HG03558 (cell line): ENCODE results near the gene TIMM22.
"Not testable (repeated sequence)": the region's sequence is repeated elsewhere in the genome, so short reads cannot be mapped to it uniquely, and the experiment has no call there.

Experiments used
- ATAC-seq: cut with Tn5 transposase; IDR thresholded peaks from one replicate; pipeline ENCODE4 v1.9.1; 2021; ENCODE audit warnings: moderate number of reproducible peaks; ENCODE audit not compliant: unreplicated experiment; ENCODE audit errors: extremely low read depth

Gene TIMM22

DNA sequence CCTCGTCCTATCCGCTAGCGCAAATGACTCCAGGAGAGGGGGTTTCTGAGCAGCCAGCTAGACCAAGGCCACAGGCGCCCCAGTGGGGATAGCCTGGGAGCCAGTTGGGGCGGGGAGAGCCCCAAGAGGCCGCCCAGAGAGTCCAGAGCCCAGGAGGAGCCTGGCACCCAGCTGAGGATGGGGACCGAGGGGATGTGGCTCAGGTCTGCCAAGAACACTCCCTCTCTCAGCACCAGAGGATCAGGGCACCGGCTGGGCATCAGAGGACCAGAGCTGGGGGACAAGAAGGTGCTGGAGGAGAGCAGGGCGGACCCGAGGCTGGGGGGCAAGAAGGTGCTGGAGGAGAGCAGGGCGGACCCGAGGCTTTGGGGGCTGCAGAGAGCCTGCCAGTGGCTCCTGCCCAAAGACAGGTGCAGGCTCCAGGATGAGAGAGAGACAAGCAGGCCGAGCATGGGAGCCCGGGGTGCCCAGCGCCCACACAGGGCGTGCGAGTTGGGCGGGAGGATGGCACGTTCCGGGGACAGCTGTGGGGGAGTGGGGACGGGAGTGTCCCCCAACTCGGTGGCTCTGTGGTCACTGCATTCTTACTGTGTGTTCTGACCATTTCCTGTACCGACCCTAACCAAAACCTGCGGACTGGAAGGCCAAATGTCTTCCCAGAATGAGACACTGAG lies 39.4 kb downstream of the TIMM22 start:
- ATAC-seq = no peak

DNA sequence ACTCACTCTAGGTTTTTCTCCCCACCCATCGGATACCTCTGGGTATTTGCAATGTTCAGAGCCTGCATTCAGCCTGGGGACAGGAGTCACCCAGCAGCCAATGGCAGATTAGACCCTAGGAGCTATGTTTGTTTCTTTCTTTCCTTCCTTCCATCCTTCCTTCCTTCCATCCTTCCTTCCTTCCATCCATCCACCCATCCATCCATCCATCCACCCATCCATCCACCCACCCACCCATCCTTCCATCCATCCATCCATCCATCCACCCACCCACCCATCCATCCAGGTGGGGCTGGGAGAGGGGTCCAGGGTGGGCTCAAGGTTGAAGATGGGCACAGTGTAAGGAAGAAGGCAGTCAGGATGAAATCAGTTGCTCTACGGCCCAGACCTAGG lies 39.9 kb downstream of the TIMM22 start:
- ATAC-seq = no peak

DNA sequence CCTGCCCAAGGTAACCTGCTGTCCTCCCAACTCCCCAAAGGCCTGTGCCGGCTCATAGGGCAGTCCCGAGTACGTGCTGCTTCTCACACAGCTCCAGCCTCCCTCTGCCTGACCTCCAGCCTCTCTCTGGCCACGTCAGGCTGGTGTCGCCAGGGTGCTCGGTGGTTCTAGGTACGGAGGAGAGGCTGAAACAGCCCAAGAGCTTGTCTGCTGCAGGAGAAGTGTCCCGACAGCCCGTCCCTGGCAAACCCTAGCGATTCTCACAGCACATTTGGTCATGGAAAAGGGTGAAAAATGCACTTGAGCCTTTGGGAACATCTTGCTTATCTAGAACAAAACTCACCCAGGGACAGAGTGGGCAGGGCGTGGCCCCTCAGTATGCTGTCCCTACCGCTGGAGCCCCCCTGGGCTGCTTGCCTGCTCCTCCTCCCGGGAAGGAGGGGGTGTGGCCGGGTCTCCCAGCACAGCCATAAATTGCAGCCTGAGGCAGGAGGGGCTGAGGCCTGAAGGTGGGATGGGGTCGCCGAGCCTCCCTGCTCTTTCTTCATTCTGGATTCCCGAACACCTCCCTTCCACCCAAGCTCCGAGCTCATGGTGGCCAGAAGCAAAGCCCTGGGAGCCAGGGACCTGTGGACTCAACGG lies 40.4 kb downstream of the TIMM22 start:
- ATAC-seq = no peak

DNA sequence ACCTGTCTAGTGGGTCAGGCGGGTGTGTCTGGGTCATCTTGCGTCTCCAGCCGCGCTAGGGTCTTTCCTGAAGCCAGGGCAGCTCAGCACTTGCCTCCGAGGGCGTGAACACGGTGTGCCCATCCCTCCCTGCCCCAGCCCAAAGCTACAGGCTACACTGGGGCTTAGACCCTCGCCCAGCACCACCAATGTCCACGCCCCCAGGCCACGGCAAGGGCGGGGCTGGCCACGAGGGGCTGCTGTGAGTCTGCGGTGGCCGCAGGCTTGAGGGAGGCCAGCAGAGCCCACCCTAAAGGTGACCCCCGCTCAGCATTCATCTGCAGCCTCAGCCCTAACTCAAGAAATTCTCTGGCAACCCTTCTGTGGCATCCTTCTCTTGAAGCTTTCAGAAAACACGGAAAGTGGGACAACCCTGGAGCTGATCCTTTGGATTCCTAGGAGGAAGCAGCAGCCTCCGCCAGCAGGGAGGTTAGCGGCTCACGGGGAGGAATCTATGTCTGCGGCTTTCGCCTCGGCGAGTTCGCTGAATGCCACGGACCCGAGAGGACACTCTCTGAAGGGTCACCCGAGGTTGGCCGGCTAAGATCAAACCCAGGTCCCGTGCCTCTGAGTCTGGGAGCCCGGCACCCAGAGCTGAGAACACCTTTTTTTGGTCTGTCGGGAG lies 41.7 kb downstream of the TIMM22 start:
- ATAC-seq = no peak

DNA sequence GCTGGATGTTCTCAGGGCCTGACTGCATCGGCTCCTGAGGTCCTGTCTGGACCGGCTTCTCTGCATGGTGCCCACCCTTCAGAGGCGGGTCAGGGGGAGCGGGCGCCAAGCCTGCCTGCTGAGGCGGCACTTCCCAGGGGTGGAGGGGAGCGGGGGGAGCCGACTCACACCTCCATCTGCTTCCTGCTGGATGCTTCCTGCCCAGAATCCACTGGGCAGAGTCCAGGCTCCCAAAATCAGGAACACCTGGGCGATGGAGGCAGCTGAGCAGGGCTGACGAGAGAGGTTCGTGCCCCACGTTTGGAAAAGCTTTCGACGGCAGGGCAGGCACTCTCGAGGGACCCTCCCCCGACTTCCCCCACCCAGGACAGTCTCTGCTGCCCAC lies 42.2 kb downstream of the TIMM22 start:
- ATAC-seq = no peak

DNA sequence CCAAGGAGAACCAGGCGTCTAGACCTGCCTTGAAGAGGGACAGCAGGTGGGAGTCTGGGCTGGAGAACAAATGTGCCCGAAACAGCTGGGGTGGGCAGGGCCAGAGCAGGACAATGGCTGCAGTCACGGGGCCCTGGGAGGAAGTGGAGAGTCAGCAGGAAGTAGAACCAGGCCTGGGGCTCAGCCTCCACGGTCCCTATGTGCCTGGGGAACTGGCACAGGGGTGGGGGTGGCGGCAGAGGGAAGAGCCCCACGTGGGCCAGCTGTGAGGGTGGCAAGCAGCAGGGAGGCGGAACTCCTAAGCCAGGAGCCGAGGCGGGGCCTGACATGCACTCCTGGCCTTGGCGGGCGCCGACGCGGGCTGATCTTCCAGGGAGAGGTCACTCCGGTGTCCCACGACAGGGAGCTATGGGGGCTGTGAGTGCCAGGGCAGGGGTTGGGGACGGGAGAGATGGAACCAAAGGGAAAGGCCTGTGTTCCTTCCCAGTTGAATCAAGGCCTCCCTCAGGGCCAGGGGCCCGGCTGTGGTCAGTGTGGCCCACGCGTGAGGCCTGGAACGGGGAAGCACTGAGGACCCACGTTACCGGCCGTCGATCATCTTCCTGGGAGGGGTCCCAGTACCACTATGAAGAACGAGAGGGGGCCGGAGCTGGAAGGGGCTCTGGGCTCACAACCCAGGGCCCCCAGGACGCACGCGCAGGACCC lies 42.7 kb downstream of the TIMM22 start:
- ATAC-seq = no peak

DNA sequence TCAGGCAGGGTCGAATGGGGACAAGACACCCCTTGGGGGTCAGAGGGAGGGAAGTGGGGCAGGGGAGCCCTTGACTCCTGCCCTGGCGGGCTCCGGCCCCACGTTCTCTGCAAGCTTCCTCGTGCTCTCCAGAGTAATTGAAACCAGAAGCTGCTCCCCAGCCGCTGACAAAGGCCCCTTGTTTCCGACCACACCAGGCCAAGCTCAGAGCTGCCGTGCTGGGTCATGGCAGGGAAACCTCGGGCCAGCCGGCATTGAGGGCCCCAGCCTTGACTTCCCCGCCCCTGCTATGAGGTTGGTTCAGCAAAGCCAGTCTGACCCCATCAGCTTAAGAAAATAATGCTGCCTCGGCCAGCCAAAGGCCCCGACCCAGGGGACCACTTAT lies 43.3 kb downstream of the TIMM22 start:
- no peak for ATAC-seq

DNA sequence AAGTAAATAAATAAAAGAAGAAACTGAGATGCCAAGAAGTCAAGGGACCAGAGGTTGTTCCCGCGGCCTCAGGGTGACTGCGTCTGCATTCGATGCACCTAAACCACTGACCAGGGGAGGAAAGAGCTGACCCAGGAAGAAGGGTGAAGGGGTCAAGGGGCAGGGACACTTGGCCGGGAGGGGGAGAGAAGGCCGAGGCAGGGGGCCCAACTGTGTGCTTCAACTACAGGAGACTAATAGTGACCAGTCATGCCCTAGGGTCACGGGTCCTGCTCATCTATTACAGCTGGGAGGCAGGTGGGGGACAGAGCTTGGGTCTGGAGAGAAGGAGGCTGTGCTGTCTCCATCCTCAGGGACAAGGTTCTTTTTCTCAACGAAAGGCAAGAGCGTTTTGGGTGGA lies 44.8 kb downstream of the TIMM22 start:
- ATAC-seq = no peak

DNA sequence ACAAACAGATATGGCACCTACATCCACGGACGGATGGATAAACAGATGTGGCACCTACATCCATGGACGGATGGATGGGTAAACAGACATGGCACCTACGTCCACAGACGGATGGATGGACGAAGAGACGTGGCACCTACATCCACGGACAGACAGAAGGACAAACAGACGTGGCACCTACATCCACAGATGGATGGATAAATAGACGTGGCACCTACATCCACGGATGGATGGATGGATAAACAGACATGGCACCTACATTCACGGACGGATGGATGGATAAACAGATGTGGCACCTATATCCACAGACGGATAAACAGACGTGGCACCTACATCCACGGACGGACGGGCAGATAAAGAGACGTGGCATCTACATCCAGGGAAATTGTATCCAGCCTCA lies 45.6 kb downstream of the TIMM22 start:
- ATAC-seq = no peak

DNA sequence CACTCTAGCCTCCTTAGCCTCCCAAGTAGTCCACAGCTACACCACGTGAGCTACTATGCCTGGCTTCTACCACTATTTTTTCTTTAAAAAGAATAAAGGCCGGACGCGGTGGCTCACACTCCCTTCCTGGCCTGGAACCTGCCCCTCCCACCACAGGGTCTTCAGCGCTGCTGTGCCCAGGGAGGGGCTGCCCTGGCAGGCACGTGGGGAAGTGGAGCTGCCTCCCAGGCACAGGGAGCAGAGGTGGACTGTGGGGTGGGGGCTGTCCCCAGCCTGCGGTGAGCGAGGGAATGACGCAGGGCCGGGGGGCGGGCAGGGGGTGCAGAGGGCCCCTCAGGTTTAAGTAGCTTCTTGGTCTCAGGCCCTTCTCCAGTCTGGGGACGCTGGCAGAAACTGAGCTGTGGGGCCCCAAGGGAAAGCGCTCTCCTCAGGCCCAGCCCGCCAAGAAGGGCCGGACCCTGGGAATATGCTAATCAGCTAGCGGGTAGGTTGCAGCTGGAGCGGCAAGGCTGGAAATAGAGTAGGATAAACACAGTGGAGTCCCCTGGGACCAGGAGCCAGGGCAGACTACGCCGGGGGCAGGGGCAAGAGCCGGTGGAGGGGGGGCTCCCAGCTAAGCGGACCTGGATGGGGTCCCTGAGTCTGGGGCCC lies 46.8 kb downstream of the TIMM22 start:
- no peak for ATAC-seq

DNA sequence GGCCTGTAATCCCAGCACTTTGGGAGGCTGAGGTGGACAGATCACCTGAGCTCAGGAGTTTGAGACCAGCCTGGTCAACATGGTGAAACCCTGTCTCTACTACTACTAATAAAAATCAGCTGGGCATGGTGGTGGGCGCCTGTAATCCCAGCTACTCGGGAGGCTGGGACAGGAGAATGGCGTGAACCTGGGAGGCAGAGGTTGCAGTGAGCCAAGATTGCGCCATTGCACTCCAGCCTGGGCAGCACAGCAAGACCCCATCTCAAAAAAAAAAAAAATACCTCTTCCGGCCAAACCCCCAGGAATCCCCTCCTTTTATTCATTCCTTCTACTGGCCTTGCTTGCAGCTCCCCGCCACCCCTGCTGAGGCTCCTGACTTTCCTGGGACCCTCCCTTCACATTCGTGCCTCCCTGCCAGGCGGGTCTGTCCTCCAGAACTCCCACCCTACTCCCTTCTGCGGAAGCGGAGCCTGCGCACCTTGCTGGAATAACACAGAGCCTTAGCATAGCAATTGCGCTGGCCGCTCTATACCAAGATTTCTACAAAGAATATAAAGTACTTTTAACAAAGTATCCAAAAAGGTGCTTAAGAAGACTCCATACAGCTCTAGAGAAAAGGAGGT lies 47.6 kb downstream of the TIMM22 start:
- not testable (repeated sequence) for ATAC-seq

DNA sequence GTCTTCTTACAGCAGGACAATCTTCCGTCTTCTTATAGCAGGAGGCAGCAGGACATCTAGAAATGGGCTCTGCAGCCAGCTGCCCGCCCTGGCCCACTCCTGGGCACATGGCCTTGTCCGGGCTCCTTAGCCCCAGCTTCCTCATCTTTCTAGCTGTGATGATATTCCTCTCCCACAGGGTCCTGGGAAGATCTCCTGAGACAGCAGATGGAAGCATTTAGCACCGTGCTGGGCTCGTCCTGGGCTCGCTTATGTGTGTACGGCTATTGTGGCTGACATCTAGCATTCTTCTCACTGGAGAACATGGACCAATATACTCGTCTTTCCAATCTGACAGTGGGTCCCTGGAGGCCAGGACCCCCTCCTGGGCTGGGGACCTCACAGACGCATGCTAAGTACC lies 48.5 kb downstream of the TIMM22 start:
- no peak for ATAC-seq

DNA sequence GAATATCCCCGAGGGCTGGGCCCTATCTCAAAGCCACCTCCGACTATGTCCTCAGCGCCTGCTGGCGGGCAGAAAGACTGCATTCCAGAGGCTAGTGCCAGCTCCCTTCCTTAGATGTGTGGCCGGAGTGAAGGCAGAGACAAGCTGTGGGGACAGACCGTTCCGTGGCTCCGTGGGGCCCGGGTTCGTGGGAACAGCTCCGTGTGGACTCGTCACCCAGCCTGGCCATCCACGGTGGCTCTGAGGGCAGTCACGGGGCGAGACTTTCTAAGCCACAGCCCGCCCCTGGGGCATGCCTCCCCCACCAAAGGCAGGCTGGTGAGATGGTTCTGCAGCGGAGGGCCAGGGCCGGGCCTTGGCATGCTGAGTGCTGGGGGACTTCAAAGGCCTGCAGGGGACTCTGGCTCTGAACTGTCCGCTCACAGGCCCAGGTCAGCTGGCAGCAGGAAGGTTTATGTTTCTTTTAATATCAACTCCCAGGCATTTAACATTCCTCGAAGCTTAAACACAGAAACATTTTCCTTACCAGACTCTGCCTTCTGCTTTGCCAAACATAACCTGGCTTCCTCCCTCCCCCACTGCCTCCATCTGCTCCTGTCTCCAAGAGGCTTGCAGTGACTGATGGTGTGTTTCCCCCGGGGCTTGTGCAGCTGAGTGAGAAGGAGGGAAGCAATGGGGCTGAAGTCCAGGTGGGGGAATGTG lies 50.4 kb downstream of the TIMM22 start:
- ATAC-seq = no peak

DNA sequence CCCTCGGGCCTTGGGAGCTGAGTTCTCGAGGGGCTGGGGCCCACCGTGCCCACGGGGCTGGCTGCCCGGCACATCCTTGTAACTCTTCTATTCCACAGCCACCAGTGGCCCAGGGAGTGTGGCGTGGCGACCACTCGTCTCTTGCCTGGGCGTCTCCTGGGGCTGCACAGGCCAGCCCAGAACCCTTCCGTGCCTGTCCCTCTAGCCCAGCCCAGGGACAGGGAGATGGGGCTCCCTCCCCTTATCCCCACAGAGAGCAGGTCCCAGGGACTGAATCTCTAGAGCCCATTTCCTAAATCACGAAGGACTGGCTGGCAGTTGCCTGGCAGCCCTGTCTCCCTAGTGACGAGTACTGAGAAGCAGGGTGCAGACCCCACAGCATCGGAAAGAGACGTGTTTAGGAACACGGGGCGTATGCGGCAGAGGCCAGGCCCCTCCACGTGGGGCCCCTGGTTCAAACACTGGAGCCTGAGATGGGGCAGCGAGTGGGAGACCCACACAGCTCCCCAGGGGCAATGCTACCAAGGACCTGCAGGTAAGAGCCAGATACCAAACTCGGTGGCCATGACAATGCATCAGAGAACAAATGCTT lies 51.0 kb downstream of the TIMM22 start:
- no peak for ATAC-seq

DNA sequence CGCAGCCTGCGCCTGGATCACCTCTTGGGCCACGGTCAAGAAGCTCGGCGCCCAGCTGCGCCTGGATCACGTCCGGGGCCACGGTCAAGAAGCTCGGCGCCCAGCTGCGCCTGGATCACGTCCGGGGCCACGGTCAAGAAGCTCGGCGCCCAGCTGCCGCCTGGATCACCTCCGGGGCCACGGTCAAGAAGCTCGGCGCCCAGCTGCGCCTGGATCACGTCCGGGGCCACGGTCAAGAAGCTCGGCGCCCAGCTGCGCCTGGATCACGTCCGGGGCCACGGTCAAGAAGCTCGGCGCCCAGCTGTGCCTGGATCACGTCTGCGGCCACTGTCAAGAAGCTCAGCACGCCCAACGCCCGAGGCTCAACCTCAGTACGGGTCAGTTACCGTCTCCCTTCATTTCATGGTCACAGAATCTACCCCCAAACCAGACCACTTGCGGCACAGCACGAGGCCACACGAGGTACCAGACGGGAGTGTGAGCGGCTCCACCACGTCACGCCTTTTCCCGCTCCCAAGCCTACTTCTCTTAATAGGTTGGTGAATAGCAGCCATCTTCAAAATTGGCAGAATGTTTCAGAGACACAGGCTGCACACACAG lies 51.7 kb downstream of the TIMM22 start:
- ATAC-seq = not testable (repeated sequence)

DNA sequence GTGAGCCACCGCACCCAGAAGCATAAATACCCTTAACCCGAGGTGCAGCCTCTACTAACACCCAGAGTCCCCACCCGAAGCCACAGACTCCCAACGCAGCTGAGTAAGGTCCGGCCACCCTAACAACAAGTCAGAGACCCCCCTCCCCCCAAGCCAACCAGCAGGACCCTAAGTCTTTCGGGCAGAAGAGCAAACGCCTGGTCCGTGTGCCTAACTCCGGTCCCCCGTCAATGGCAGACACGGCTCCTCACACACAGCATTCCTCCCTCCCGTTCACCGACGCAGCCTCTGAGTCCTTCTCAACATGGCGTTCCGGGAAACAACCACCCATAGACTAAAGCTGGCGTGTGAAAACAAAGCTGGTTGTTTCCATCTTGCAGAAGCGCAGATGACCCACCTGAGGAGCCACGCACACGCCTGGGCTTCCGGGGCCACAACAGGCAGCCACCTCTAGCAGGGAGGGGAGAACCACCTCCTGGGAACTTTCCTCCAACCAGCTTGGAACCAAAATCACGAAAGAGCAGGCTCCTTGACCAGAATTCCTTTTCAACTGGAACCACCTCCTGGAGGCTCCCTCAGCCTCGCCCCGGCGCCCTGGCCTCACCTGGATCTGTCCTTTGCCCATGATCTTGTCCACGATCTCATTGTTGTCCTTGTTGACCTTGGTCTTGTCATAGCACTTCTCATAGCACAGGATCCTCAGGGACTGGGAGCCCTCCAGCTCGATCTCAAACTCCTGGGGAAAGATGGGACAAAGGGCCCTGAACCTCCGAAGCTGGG lies 52.7 kb downstream of the TIMM22 start:
- no peak for ATAC-seq

DNA sequence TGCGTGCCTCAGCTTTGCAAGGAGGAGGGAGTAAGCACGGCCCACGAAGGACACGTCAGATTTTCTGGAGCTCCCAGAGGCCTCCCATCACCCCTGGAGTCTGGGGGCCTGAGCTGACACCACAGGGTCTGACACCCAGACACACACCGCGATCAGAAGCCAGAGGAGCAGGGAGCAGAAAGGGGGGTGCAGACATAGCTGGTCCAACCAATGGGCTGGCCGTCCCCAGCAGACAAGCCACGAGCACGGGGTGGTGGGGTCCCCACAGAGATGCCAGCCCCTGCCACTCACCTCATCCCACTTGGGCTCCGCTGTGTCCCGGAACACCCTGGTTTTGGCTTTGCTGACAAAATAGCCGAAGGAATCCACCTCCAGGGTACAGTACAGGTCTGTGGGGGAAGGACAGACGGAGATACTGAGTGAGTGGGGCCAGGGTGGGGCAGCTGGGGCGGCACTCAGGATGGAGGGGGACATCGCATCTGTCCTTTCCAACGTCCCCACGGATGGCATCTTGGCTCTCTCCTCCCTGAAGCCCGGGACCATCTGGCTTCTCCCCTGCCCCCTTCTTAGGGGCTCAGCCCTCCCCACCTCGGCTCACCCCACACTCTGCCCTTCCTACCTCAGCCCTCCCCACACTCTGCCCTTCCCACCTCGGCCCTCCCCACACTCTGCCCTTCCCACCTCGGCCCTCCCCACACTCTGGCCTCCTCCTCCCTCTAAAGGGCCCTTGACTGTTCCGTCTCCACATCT lies 53.5 kb downstream of the TIMM22 start:
- no peak for ATAC-seq
